ENCODE measurements around the gene MINDY4.

The MINDY4 gene

GRCh38 chr7:30743371-30744074 lies 27.7 kb upstream of the MINDY4 start:
- DNase-seq: no peak

GRCh38 chr7:30744075-30744417 lies 27.2 kb upstream of the MINDY4 start:
- no peak for DNase-seq

- DNase-seq: no peak
Observed at GRCh38 chr7:30745261-30745941, 25.8 kb upstream of the MINDY4 start.

GRCh38 chr7:30750010-30750409 lies 21.2 kb upstream of the MINDY4 start:
- no peak for DNase-seq

- no peak for DNase-seq
Observed at GRCh38 chr7:30750683-30751650, 20.2 kb upstream of the MINDY4 start.

GRCh38 chr7:30751696-30752273 lies 19.4 kb upstream of the MINDY4 start, which contains the start of gene INMT:
Gene INMT, plus strand, starts transcription at chr7:30752135. Its CDS starts 16 bp downstream, at chr7:30752151.
- no peak for DNase-seq

- DNase-seq: no peak
Observed at GRCh38 chr7:30752484-30752883, 18.7 kb upstream of the MINDY4 start.

- no peak for DNase-seq
Observed at GRCh38 chr7:30752979-30753378, 18.2 kb upstream of the MINDY4 start.

- no peak for DNase-seq
Observed at GRCh38 chr7:30754315-30754877, 16.8 kb upstream of the MINDY4 start.

GRCh38 chr7:30755384-30756154 lies 15.6 kb upstream of the MINDY4 start:
- no peak for DNase-seq

- DNase-seq: no peak
Observed at GRCh38 chr7:30757342-30757692, 13.9 kb upstream of the MINDY4 start.

GRCh38 chr7:30760514-30761213 lies 10.6 kb upstream of the MINDY4 start:
- DNase-seq: no peak

GRCh38 chr7:30761214-30762156 lies 9.7 kb upstream of the MINDY4 start:
- no peak for DNase-seq

- no peak for DNase-seq
Observed at GRCh38 chr7:30764030-30764975, 6.9 kb upstream of the MINDY4 start.

GRCh38 chr7:30765408-30765807 lies 5.8 kb upstream of the MINDY4 start:
- no peak for DNase-seq

- DNase-seq: no peak
Observed at GRCh38 chr7:30770845-30771173, 408 bp upstream of the MINDY4 start.

GRCh38 chr7:30771880-30772425 lies 736 bp downstream of the MINDY4 start:
- DNase-seq: no peak

GRCh38 chr7:30772984-30773383 lies 1.8 kb downstream of the MINDY4 start:
- DNase-seq: no peak

- no peak for DNase-seq
Observed at GRCh38 chr7:30775992-30776391, 4.8 kb downstream of the MINDY4 start.
